ENCODE results near the gene MRPS27. TPM values are rescaled to one million over a fixed set of nuclear protein-coding genes. Genes with fewer than 3 reads are reported as not detected.

Gene MRPS27
- total and polyA plus RNA-seq, 2 of the 4 experiments (the other 2 are of a cell fraction) = 46.9 to 90.5 TPM

- no peak for ATAC-seq (ENCODE audit: low read depth)
- 100% methylated on average over 2 of the region's 5 CpGs; no CpG with 5 or more reads in 1 of the 2 experiments for WGBS, 2 experiments (ENCODE audit: extremely low coverage in 2 of 2, insufficient read length in 1 of 2)
- POLR2A ChIA-PET (ENCODE audit: unreplicated experiment) = no interaction called here
Observed at GRCh38 chr5:72187388-72188075, 132.5 kb downstream of the MRPS27 start.

More at GRCh38 chr5:72187388-72188075, 132.5 kb downstream of the MRPS27 start:
- H3K27me3 ChIP-seq (ENCODE audit: control insufficient read depth, insufficient read depth, low read length) = no peaks in the 10 kb centered on the region
- H3K4me2 ChIP-seq (ENCODE audit: low read depth, low read length) = no peak overlapping the region
- TF ChIP-seq RAD21 (IDR thresholded peaks at IDR 0.05; ENCODE audit: low read length) (no peak), SMC3 (IDR thresholded peaks at IDR 0.05; ENCODE audit: low read depth, low read length) (no peak), FOS (IDR thresholded peaks at IDR 0.05; ENCODE audit: low read depth, low read length) (no peak), MAFK (IDR thresholded peaks at IDR 0.05; ENCODE audit: low read depth, low read length) (no peak), NFE2L2 (IDR thresholded peaks at IDR 0.05; ENCODE audit: low read depth, low read length) (no peak), CHD1 (IDR thresholded peaks at IDR 0.05; ENCODE audit: low read depth, low read length) (no peak), RFX5 (IDR thresholded peaks at IDR 0.05; ENCODE audit: low read depth, low read length) (no peak)
- no peak overlapping the region for H3K56ac ChIP-seq (ENCODE audit: extremely low read depth, insufficient read depth, low read length)
- no TSS peak for BruUV-seq (replicated peaks)
- H2AK9ac ChIP-seq (replicated peaks; ENCODE audit: low read depth, low read length, poor library complexity) = no peak overlapping the region
- dilution Hi-C loops (cut with HindIII; ENCODE audit: low sequenced_read_pairs, unreplicated experiment) (no loop called here), intact Hi-C loops (cut with micrococcal nuclease) (no loop called here), in situ Hi-C loops (cut with MboI; ENCODE audit: low sequenced_read_pairs) (no loop called here)
- peaks cover 25% of the 10 kb centered on the region for H3K9me1 ChIP-seq (ENCODE audit: insufficient read depth, low read length)
- peaks cover 8% of the 10 kb centered on the region for H3K4me1 ChIP-seq (ENCODE audit: control insufficient read depth, insufficient read depth, low read length)
- H3K36me3 ChIP-seq (ENCODE audit: control insufficient read depth, insufficient read depth, low read length) = peaks cover 47% of the 10 kb centered on the region
- H3K18ac ChIP-seq (ENCODE audit: low read depth, low read length) = no peak overlapping the region
- no peak overlapping the region for H3K4ac ChIP-seq (ENCODE audit: low read depth, low read length)
- no peak overlapping the region for H3K27ac ChIP-seq (ENCODE audit: insufficient read depth, low read length)
- H2BK20ac ChIP-seq (ENCODE audit: low read depth, low read length) = no peak overlapping the region
- H4K5ac ChIP-seq (ENCODE audit: low read depth, low read length) = no peak overlapping the region
- H2AK5ac ChIP-seq (ENCODE audit: low read depth, low read length) = no peak overlapping the region
- H3K9me3 ChIP-seq (ENCODE audit: control insufficient read depth, insufficient read depth, low read length) = no peaks in the 10 kb centered on the region
- no peak overlapping the region for H3K14ac ChIP-seq (replicated peaks; ENCODE audit: low read depth, low read length)
- CTCF ChIA-PET = no interaction called here
- no peak overlapping the region for H3K23ac ChIP-seq (ENCODE audit: low read depth, low read length)
- no peak overlapping the region for H4K91ac ChIP-seq (ENCODE audit: insufficient read depth, low read depth, low read length)
- no peak for DNase-seq
- no peak overlapping the region for H4K8ac ChIP-seq (ENCODE audit: low read depth in 2 of 2, low read length in 2 of 2)
- no peak overlapping the region for H2AFZ ChIP-seq (replicated peaks; ENCODE audit: low read length, poor library complexity)
- no peak overlapping the region for H3K4me3 ChIP-seq (ENCODE audit: insufficient read depth, low read depth, low read length)
- no peak overlapping the region for H3K9ac ChIP-seq (ENCODE audit: low read depth, low read length)
- H2BK5ac ChIP-seq (ENCODE audit: low read depth, low read length, poor library complexity, severe bottlenecking) = no peak overlapping the region
- H4K20me1 ChIP-seq (ENCODE audit: insufficient read depth, low read length) = 0 out of 2 replicates have a peak, but pooled peaks cover 4% of the 10 kb centered on the region
- no peak overlapping the region for H2BK120ac ChIP-seq (ENCODE audit: low read depth, low read length)
- peaks cover 56 to 89% of the 10 kb centered on the region in 2 experiments for H3K79me1 ChIP-seq (ENCODE audit: low read depth in 1 of 2, low read length in 2 of 2)
- no peak overlapping the region for H2BK15ac ChIP-seq (ENCODE audit: low read depth, low read length)
